Epidermal melanocyte (primary cell): Measurements from ENCODE around the gene TOR4A.
"Not testable (repeated sequence)": the region's sequence is repeated elsewhere in the genome, so short reads cannot be mapped to it uniquely, and the experiment has no call there.

Experiments used
- DNase-seq: peaks from one replicate; pipeline ENCODE4 v3.0.0; 2011; ENCODE audit warnings: low spot score; ENCODE audit not compliant: insufficient read length

TOR4A gene

GRCh38 chr9:137237759-137238726 is 39.5 kb upstream of the TOR4A start:
- DNase-seq = no peak

- not testable (repeated sequence) for DNase-seq
Observed at GRCh38 chr9:137239541-137240200, 37.9 kb upstream of the TOR4A start.

GRCh38 chr9:137240318-137240840 is 37.1 kb upstream of the TOR4A start:
- peak; percentile 83 for DNase-seq

GRCh38 chr9:137240841-137241489 is 36.6 kb upstream of the TOR4A start, which contains the start of gene TUBB4B:
Gene TUBB4B (plus strand): TSS chr9:137241287. CDS start chr9:137241361, 74 bp downstream.
- DNase-seq = peak; percentile 100

- no peak for DNase-seq
Observed at GRCh38 chr9:137241490-137242268, 35.8 kb upstream of the TOR4A start.

GRCh38 chr9:137242269-137243203 is 35.0 kb upstream of the TOR4A start:
- DNase-seq = no peak

- not testable (repeated sequence) for DNase-seq
Observed at GRCh38 chr9:137243266-137243625, 34.3 kb upstream of the TOR4A start.

- DNase-seq = no peak
Observed at GRCh38 chr9:137243626-137244485, 33.7 kb upstream of the TOR4A start.

GRCh38 chr9:137244486-137245449 is 32.8 kb upstream of the TOR4A start:
- no peak for DNase-seq

GRCh38 chr9:137245450-137246421 is 31.8 kb upstream of the TOR4A start:
- DNase-seq = no peak

GRCh38 chr9:137247135-137247915 is 30.2 kb upstream of the TOR4A start:
- no peak for DNase-seq

GRCh38 chr9:137247916-137248175 is 29.7 kb upstream of the TOR4A start:
- DNase-seq = no peak

GRCh38 chr9:137250329-137251193 is 27.0 kb upstream of the TOR4A start:
- DNase-seq = no peak

GRCh38 chr9:137251194-137251461 is 26.4 kb upstream of the TOR4A start, which contains the start of gene STPG3:
Gene STPG3 (plus strand): TSS chr9:137251286. CDS start chr9:137251287, 1 bp downstream.
- no peak for DNase-seq
